ENCODE measurements around the gene VSIG10. TPM values are rescaled to one million over a fixed set of nuclear protein-coding genes. Genes with fewer than 3 reads are reported as not detected.
A peak's percentile ranks its signal among the peaks of the same experiment; 100 is the strongest.

Gene VSIG10
- total RNA-seq, 1 experiment from 2014 or later = 97.4 TPM

DNA sequence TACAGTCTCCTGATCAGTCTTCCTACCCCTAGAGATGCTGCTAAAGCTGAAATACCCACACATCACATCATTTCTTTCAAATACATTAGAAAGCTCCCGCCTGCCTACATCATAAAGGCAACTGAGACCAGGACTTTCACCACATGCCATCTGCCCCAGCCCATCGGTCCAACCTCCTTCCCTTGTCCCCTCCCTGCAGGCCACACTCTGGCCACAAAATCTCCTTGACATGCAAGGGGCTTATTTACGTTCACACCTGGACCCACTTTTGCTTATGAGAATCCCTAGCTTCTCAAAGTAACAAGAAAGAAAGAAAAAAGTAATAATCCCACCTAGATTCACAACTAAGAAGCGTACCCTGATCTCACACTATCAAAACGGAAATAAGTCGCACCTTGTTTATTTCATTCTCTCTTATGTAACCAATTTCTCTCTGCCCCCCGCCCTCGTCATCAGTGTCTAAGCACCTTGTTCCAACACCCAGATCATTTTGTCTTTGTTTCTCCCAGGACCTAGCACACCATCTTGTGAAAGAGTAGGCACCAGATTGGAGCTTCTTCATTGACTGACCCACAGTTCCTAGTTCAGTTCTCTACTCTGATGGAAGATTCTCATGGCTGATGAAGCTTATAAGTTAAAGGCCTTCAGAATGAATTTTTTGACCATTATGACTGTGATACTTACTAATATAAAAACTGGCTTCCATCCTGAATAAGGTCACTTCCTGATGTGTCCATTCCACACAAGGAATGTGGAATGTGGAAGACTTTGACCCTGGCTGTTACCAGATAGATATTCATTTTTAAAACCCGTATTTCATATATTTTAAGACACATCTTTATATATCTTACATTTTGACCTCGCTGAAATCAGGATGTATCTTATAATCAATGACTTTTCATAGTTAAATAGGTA lies 50.5 kb downstream of the VSIG10 start:
- H3K79me1 ChIP-seq (ENCODE audit: insufficient read depth, low read depth, low read length, poor library complexity, severe bottlenecking) = peaks cover 15% of the 10 kb centered on the region
- H3K4me2 ChIP-seq (ENCODE audit: insufficient read depth, insufficient read length, low read length) = no peak overlapping the region
- H4K8ac ChIP-seq (replicated peaks; ENCODE audit: insufficient read length, low read depth, low read length) = no peak overlapping the region
- H3K79me2 ChIP-seq (ENCODE audit: insufficient read depth, low read length) = no peaks in the 10 kb centered on the region; the same call in 1 of the 2 replicates
- H2BK15ac ChIP-seq (ENCODE audit: low read depth, low read length) = no peak overlapping the region
- TF ChIP-seq, protein P1, sequence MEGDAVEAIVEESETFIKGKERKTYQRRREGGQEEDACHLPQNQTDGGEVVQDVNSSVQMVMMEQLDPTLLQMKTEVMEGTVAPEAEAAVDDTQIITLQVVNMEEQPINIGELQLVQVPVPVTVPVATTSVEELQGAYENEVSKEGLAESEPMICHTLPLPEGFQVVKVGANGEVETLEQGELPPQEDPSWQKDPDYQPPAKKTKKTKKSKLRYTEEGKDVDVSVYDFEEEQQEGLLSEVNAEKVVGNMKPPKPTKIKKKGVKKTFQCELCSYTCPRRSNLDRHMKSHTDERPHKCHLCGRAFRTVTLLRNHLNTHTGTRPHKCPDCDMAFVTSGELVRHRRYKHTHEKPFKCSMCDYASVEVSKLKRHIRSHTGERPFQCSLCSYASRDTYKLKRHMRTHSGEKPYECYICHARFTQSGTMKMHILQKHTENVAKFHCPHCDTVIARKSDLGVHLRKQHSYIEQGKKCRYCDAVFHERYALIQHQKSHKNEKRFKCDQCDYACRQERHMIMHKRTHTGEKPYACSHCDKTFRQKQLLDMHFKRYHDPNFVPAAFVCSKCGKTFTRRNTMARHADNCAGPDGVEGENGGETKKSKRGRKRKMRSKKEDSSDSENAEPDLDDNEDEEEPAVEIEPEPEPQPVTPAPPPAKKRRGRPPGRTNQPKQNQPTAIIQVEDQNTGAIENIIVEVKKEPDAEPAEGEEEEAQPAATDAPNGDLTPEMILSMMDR (conservative IDR thresholded peaks at IDR 0.05) = no peak
- no peak overlapping the region for H2BK5ac ChIP-seq (ENCODE audit: insufficient read length, low read length)
- H3K4me1 ChIP-seq (ENCODE audit: insufficient read depth, low read length) = no peaks in the 10 kb centered on the region; the same call in 1 of the 2 replicates
- no peaks in the 10 kb centered on the region for H4K20me1 ChIP-seq (ENCODE audit: control insufficient read depth, insufficient read depth, insufficient read length)
- H3K9ac ChIP-seq (ENCODE audit: extremely low read depth, insufficient read length, low read length) = no peak overlapping the region
- no peak overlapping the region for H2BK12ac ChIP-seq (ENCODE audit: insufficient read length, low read depth, low read length)
- H2BK20ac ChIP-seq (ENCODE audit: low read depth, low read length, poor library complexity, severe bottlenecking) = no peak overlapping the region
- H3K14ac ChIP-seq (ENCODE audit: insufficient read depth, low read length) = no peak overlapping the region
- Mint-ChIP-seq H3K4me3 (no peak overlapping the region), H3K27me3 (ENCODE audit: low read depth) (no peaks in the 10 kb centered on the region), H3K4me1 (peaks cover 14 to 17% of the 10 kb centered on the region in 2 experiments), H3K9me3 (no peaks in the 10 kb centered on the region), H3K27ac (peak overlapping the region in 2 of 3 experiments; percentile 5 to 69; a peak in 4 of 7 replicates), H3K36me3 (ENCODE audit: insufficient read depth in 1 of 3, low read depth in 3 of 3) (peaks cover 17 to 42% (median 39%) of the 10 kb centered on the region in 3 experiments; a peak in 6 of 7 replicates)
- no peak overlapping the region for H2AK5ac ChIP-seq (ENCODE audit: insufficient read length, low read length)
- no peak overlapping the region for H3K27ac ChIP-seq (ENCODE audit: insufficient read length, low read depth, low read length)
- H3T11ph ChIP-seq (ENCODE audit: low read length) = no peak overlapping the region
- DNase-seq = no peak
- no peak overlapping the region for H4K5ac ChIP-seq (ENCODE audit: insufficient read length, low read depth, low read length)
- no peak overlapping the region for H3K23ac ChIP-seq (ENCODE audit: insufficient read length, low read depth, low read length)
- no peak overlapping the region for H3K4ac ChIP-seq (ENCODE audit: low read depth, low read length)
- H2AFZ ChIP-seq (ENCODE audit: low read length) = no peak overlapping the region
- H4K91ac ChIP-seq (ENCODE audit: insufficient read length, low read depth, low read length) = no peak overlapping the region
- H2BK120ac ChIP-seq (ENCODE audit: low read depth, low read length, poor library complexity, severe bottlenecking) = no peak overlapping the region
- H3K56ac ChIP-seq (ENCODE audit: insufficient read length, low read depth, low read length) = no peak overlapping the region
- H3K23me2 ChIP-seq (ENCODE audit: insufficient read length, low read depth, low read length, poor library complexity, severe bottlenecking) = no peaks in the 10 kb centered on the region
- H3K18ac ChIP-seq (ENCODE audit: insufficient read length, low read depth, low read length) = no peak overlapping the region
- no peaks in the 10 kb centered on the region for H3K9me3 ChIP-seq (ENCODE audit: control insufficient read depth, low read depth, low read length)
- WGBS (ENCODE audit: extremely low coverage, insufficient read length, low lambda C conversion rate) = no CpG with 5 or more reads among the region's 10 CpGs
- no peaks in the 10 kb centered on the region for H3K27me3 ChIP-seq (ENCODE audit: insufficient read depth, low read length)

Measured in H9 (cell line).